GM12874 (cell line): ENCODE data around the gene AQP5.

Experiments
- TF ChIP-seq, protein P1 (sequence below): IDR thresholded peaks from 2 replicates; pipeline ENCODE4 v1.5.1; 2011; ENCODE audit warnings: low read depth, mild to moderate bottlenecking, control low read depth, low read length, moderate library complexity; ENCODE audit not compliant: insufficient read depth

The AQP5 gene

GRCh38 chr12:49947593-49948226 is 14.0 kb upstream of the AQP5 start:
- TF ChIP-seq, protein P1, sequence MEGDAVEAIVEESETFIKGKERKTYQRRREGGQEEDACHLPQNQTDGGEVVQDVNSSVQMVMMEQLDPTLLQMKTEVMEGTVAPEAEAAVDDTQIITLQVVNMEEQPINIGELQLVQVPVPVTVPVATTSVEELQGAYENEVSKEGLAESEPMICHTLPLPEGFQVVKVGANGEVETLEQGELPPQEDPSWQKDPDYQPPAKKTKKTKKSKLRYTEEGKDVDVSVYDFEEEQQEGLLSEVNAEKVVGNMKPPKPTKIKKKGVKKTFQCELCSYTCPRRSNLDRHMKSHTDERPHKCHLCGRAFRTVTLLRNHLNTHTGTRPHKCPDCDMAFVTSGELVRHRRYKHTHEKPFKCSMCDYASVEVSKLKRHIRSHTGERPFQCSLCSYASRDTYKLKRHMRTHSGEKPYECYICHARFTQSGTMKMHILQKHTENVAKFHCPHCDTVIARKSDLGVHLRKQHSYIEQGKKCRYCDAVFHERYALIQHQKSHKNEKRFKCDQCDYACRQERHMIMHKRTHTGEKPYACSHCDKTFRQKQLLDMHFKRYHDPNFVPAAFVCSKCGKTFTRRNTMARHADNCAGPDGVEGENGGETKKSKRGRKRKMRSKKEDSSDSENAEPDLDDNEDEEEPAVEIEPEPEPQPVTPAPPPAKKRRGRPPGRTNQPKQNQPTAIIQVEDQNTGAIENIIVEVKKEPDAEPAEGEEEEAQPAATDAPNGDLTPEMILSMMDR = no peak

DNA sequence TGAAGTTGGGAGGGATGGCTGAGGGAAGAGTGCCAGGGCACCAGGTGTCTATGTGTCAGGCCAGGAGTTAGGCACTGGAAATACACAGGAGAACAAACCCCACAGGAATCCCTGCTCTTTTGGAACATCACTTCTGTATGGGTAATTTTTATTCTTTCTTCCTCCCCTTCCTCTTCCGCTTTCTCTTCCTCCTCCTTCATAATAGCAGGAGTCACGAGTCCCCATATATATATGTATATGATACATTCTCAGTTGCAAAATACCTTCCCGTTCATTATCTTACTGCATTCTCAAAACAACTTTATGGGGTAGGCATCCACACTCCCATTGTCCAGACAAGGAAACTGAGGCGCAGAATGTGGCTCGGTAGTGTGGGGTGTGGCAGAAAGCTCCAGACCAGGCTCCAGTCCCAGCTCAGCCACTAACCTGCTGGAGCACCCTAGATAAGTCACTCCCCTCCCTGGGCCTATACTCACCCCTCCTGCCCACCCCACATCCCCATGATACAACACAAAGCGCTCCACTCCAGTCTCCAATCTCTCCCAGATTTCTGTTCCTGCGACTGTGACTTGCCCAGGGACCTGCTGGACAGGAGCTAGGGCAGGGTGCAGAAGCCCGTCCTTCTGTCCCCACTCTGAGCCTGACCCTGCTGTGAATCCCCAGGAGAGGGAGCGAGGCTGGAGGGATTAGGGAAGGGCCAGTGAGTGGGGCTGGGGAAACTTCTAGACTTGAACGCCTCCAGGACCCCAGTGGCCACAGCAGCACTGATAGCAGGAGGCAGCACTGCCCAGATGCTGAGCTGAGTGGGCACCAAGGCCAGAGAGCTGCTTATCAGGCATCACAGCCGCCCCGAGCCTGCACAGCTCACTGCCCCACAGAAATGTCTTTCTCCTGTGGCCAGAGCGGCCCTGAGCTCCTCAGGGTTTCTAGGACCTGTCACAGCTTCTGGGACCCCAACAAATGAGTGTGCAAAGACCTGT is 12.5 kb upstream of the AQP5 start:
- TF ChIP-seq, protein P1 = no peak

DNA sequence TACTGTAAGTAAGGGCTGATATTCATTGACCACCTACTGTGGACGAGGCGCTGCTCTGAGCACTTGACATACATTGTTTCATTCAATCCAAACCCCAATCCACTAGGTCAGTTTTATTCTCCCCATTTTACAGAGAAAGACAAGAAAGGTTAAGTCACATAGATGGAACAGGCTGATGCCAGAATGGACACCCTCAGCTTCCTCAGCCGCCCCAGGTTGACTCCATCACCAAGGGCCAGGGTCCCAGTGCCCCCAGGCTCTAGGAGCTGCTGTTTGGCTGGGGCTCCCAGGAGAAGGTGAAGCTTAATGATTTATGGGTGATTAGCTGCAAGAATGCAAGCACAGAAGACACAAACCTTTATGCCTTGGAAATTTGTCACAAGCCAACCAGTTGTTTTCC is 11.8 kb upstream of the AQP5 start:
- TF ChIP-seq, protein P1 = no peak

- TF ChIP-seq, protein P1 = no peak
Measured at GRCh38 chr12:49950273-49951251, 11.1 kb upstream of the AQP5 start, which contains the start of gene AQP2. Gene AQP2, plus strand, starts transcription at chr12:49950737. Its CDS starts 94 bp downstream, at chr12:49950831.

DNA sequence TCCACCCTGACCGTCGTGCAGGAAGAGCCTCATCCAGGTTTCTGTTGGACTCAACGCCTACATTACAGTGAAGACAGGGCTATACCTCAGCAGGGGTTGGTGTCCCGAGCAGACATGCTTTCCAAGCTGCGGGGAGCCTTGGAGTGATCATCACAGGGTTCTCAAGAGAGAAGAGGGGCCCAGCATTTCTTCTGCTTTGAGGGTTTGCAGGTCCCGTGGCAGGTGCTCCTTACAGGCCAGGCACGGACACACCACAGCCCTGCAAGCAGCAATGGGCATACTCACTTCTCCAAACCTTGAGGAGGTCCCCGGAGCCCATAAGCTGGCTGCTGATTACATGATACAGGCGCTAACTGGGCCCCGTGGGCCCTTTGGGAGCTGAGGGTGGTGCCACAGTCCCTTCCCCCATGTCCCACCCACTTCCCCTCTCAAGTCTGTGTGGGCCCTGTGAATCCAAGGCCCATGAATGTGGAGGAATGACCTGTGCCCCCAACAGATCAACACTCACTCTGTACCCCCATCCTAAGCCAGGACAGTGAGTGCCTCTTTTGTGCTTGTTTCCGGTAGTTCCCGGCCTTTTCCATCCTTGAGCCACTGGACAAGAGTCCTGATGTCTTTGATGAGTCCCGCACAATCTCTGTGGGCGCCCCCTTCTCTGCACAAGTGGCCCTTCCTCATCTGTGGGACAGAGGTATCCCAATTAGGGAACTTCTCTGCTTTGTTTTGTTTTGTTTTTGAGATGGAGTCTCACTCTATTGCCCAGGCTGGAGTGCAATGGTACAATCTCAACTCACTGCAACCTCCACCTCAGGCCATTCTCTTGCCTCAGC is 10.0 kb upstream of the AQP5 start:
- TF ChIP-seq, protein P1 = no peak

DNA sequence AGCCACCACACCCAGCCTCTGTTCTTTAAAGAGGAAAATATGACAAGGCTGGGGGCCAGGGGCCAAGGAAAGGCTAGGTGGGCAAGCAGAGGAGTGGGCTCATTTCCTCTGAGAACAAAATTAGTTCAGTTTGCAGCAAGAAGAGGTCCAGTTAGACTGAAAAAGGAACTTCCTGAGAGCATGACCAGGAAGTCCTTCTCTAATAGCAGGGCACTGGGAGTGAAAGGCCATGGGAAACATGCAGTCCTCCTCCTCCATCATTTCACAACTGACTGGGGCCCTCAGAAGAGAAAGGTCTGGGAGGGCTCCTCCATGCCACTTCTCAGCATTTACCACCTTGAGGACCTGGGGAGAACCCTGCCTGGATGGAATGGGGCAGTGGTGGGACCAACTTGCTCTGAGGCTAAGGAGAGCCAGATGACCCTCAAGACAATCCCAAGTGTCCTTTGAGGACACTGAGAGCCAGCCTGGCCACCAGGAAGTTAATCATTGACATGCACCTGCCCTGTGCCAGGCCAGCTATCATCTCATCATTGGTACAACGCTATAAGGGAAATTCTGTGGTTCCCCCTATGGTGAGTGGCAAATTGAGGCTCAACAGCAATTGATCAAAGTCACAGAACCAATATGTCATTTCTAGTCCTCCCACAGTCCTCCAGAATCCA is 9.1 kb upstream of the AQP5 start:
- TF ChIP-seq, protein P1 = no peak
